NCI-H2107 (cell line): ENCODE results near the gene CCNJL.

Experiments
- DNase-seq: peaks from one replicate; lab custom pipeline; 2025; lab: John Stamatoyannopoulos, UW

Gene CCNJL

GRCh38 chr5:160290751-160291150 lies 21.6 kb downstream of the CCNJL start:
- no peak for DNase-seq

- DNase-seq, result no peak
Measured at GRCh38 chr5:160289721-160290120, 22.6 kb downstream of the CCNJL start.

GRCh38 chr5:160289356-160289651 lies 23.1 kb downstream of the CCNJL start:
- no peak for DNase-seq

- DNase-seq, result no peak
Measured at GRCh38 chr5:160287378-160288051, 24.8 kb downstream of the CCNJL start.

GRCh38 chr5:160286947-160287346 lies 25.4 kb downstream of the CCNJL start:
- no peak for DNase-seq

- DNase-seq, result no peak
Measured at GRCh38 chr5:160285316-160285715, 27.0 kb downstream of the CCNJL start.

- DNase-seq, result no peak
Measured at GRCh38 chr5:160284291-160284873, 28.0 kb downstream of the CCNJL start.

GRCh38 chr5:160281275-160281674 lies 31.1 kb downstream of the CCNJL start:
- DNase-seq, result no peak

- no peak for DNase-seq
Measured at GRCh38 chr5:160280384-160281095, 31.8 kb downstream of the CCNJL start.

GRCh38 chr5:160278343-160278742 lies 34.0 kb downstream of the CCNJL start:
- no peak for DNase-seq

GRCh38 chr5:160274483-160274931 lies 37.9 kb downstream of the CCNJL start:
- DNase-seq, result no peak

GRCh38 chr5:160272889-160273288 lies 39.5 kb downstream of the CCNJL start:
- no peak for DNase-seq

- no peak for DNase-seq
Measured at GRCh38 chr5:160272264-160272663, 40.1 kb downstream of the CCNJL start.

GRCh38 chr5:160271836-160272235 lies 40.5 kb downstream of the CCNJL start:
- no peak for DNase-seq

- no peak for DNase-seq
Measured at GRCh38 chr5:160271396-160271795, 41.0 kb downstream of the CCNJL start.

- DNase-seq, result no peak
Measured at GRCh38 chr5:160270704-160271103, 41.7 kb downstream of the CCNJL start.

- peak; percentile 48 for DNase-seq
Measured at GRCh38 chr5:160269017-160269416, 43.3 kb downstream of the CCNJL start.

GRCh38 chr5:160268121-160268520 lies 44.2 kb downstream of the CCNJL start:
- DNase-seq, result no peak

GRCh38 chr5:160266752-160267345 lies 45.5 kb downstream of the CCNJL start:
- no peak for DNase-seq

- no peak for DNase-seq
Measured at GRCh38 chr5:160266044-160266443, 46.3 kb downstream of the CCNJL start.

- DNase-seq, result no peak
Measured at GRCh38 chr5:160263326-160263855, 49.0 kb downstream of the CCNJL start.

GRCh38 chr5:160262151-160263074 lies 50.0 kb downstream of the CCNJL start:
- no peak for DNase-seq
